Smooth muscle cell of trachea (primary cell): ENCODE data around the gene KRTAP17-1. TPM values are rescaled to one million over a fixed set of nuclear protein-coding genes. Genes with fewer than 3 reads are reported as not detected.

Source experiments
- total RNA-seq: library from RNA; depleted of rRNA; stranded (reverse); fragments of >200 nt; gene quantifications from 2 replicates; pipeline ENCODE4 v1.2.1, GENCODE V29; 2014

KRTAP17-1 gene
- total RNA-seq = not detected in 2 replicates

GRCh38 chr17:41315204-41315794, at the start of gene KRTAP17-1:
Gene KRTAP17-1 (minus strand): TSS chr17:41315710. CDS start chr17:41315650, 60 bp downstream.

GRCh38 chr17:41350381-41350878, 34.9 kb upstream of the KRTAP17-1 start, which contains the start of gene KRT33A:
Gene KRT33A (minus strand): TSS chr17:41350828. CDS start chr17:41350767, 61 bp downstream.

GRCh38 chr17:41308918-41309359, 6.6 kb downstream of the KRTAP17-1 start, which contains the start of gene KRTAP16-1:
Gene KRTAP16-1 (minus strand): TSS chr17:41309309. CDS start chr17:41309253, 56 bp downstream.

GRCh38 chr17:41301916-41302901, 13.3 kb downstream of the KRTAP17-1 start, which contains the start of gene KRTAP29-1:
Gene KRTAP29-1 (minus strand): TSS chr17:41302851. CDS start chr17:41302851, 0 bp downstream.

GRCh38 chr17:41275648-41276190, 39.8 kb downstream of the KRTAP17-1 start, which contains the start of gene KRTAP9-7:
Gene KRTAP9-7 (plus strand): TSS chr17:41275698. CDS start chr17:41275698, 0 bp downstream.

GRCh38 chr17:41265078-41265477, 50.4 kb downstream of the KRTAP17-1 start, which contains the start of gene KRTAP9-6:
Gene KRTAP9-6 (plus strand): TSS chr17:41265378. CDS start chr17:41265378, 0 bp downstream.

Other genes with a start within 250 kb of the KRTAP17-1 start
- gene KRTAP2-4, start 249.8 kb downstream of the KRTAP17-1 start, total RNA-seq = not detected in 2 replicates
- not detected in 2 replicates for gene KRTAP4-7, start 231.6 kb downstream of the KRTAP17-1 start, total RNA-seq
- not detected in 2 replicates for gene KRTAP4-8, start 217.6 kb downstream of the KRTAP17-1 start, total RNA-seq
- not detected in 2 replicates for gene KRTAP4-16, start 213.5 kb downstream of the KRTAP17-1 start, total RNA-seq
- not detected in 2 replicates for gene KRTAP4-9, start 210.3 kb downstream of the KRTAP17-1 start, total RNA-seq
- not detected in 2 replicates for gene KRTAP4-11, start 197.3 kb downstream of the KRTAP17-1 start, total RNA-seq
- gene KRTAP4-12, start 191.5 kb downstream of the KRTAP17-1 start, total RNA-seq = not detected in 2 replicates
- not detected in 2 replicates for gene KRTAP4-6, start 175.2 kb downstream of the KRTAP17-1 start, total RNA-seq
- gene KRTAP4-5, start 165.9 kb downstream of the KRTAP17-1 start, total RNA-seq = not detected in 2 replicates
- gene KRTAP4-4, start 155.0 kb downstream of the KRTAP17-1 start, total RNA-seq = not detected in 2 replicates
- not detected in 2 replicates for gene KRTAP4-3, start 147.5 kb downstream of the KRTAP17-1 start, total RNA-seq
- not detected in 2 replicates for gene KRTAP4-2, start 137.5 kb downstream of the KRTAP17-1 start, total RNA-seq
- not detected in 2 replicates for gene KRTAP4-1, start 130.8 kb downstream of the KRTAP17-1 start, total RNA-seq
- gene KRTAP9-1, start 125.8 kb downstream of the KRTAP17-1 start, total RNA-seq = not detected in 2 replicates
- not detected in 2 replicates for gene KRTAP9-2, start 89.1 kb downstream of the KRTAP17-1 start, total RNA-seq
- not detected in 2 replicates for gene KRTAP9-3, start 83.3 kb downstream of the KRTAP17-1 start, total RNA-seq
- gene KRTAP9-8, start 77.7 kb downstream of the KRTAP17-1 start, total RNA-seq = not detected in 2 replicates
- gene KRTAP9-4, start 66.0 kb downstream of the KRTAP17-1 start, total RNA-seq = not detected in 2 replicates
- gene KRTAP9-9, start 60.3 kb downstream of the KRTAP17-1 start, total RNA-seq = not detected in 2 replicates
- gene KRTAP9-6, start 50.3 kb downstream of the KRTAP17-1 start, total RNA-seq = not detected in 2 replicates
- gene KRTAP9-7, start 40.0 kb downstream of the KRTAP17-1 start, total RNA-seq = not detected in 2 replicates
- not detected in 2 replicates for gene KRTAP29-1, start 12.9 kb downstream of the KRTAP17-1 start, total RNA-seq
- gene KRTAP16-1, start 6.4 kb downstream of the KRTAP17-1 start, total RNA-seq = not detected in 2 replicates
- not detected in 2 replicates for gene KRT33A, start 35.1 kb upstream of the KRTAP17-1 start, total RNA-seq
- gene KRT33B, start 54.1 kb upstream of the KRTAP17-1 start, total RNA-seq = not detected in 2 replicates
- gene KRT34, start 66.6 kb upstream of the KRTAP17-1 start, total RNA-seq = 0.17 TPM in 1 of 2 replicates, not detected in the other
- gene KRT31, start 81.9 kb upstream of the KRTAP17-1 start, total RNA-seq = not detected in 2 replicates
- gene KRT37, start 108.9 kb upstream of the KRTAP17-1 start, total RNA-seq = not detected in 2 replicates
- not detected in 2 replicates for gene KRT38, start 125.3 kb upstream of the KRTAP17-1 start, total RNA-seq
- not detected in 2 replicates for gene KRT32, start 151.7 kb upstream of the KRTAP17-1 start, total RNA-seq
- not detected in 2 replicates for gene KRT35, start 165.4 kb upstream of the KRTAP17-1 start, total RNA-seq
- gene KRT36, start 174.2 kb upstream of the KRTAP17-1 start, total RNA-seq = not detected in 2 replicates
- 0.15 TPM in 1 of 2 replicates, not detected in the other for gene KRT13, start 189.9 kb upstream of the KRTAP17-1 start, total RNA-seq
- gene KRT15, start 203.2 kb upstream of the KRTAP17-1 start, total RNA-seq = 0.66 and 2.9 TPM in 2 replicates
- 21.1 and 42.7 TPM in 2 replicates for gene KRT19, start 212.6 kb upstream of the KRTAP17-1 start, total RNA-seq